Muscle of back (tissue), 11 donors: Measurements from ENCODE around the gene NTNG1. TPM values are rescaled to one million over a fixed set of nuclear protein-coding genes. Genes with fewer than 3 reads are reported as not detected.

Experiments
- DNase-seq, 3 donors: peaks; one replicate each; pipeline versions ENCODE4 v3.0.0 to v3.0.0-alpha.2; 2013
- polyA plus RNA-seq, 10 donors: library from polyadenylated mRNA; unstranded; fragments of 120-200 nt; gene quantifications; one replicate each; pipeline ENCODE4 v1.2.1, GENCODE V29; 2013; ENCODE audit not compliant: insufficient read length in 10 of 10

NTNG1 gene
- polyA plus RNA-seq, 10 donors: 6.4 to 18.1 (median 10.5) TPM

- DNase-seq: no peak
Observed at GRCh38 chr1:107327446-107327845, 186.6 kb downstream of the NTNG1 start.

DNA sequence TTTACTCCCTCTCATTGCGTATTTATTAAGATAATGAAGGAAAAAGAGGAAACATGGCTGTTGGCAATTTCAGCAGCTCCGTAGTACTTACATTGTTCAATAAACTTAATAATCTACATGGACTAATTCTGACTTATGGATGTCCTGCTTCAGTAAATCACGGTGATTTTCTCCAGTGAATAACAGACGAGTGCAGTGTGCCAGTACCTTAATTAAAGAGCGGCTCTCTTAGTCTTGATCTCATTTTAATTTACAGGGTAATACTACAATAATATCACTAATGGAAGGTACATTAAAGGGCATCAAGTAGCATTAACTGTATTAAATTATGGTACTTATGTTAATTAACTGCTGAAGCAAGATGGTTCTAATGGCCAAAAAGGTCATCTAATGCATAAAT is 187.2 kb downstream of the NTNG1 start:
- no peak for DNase-seq

- no peak for DNase-seq
Observed at GRCh38 chr1:107339775-107340174, 198.9 kb downstream of the NTNG1 start.

DNA sequence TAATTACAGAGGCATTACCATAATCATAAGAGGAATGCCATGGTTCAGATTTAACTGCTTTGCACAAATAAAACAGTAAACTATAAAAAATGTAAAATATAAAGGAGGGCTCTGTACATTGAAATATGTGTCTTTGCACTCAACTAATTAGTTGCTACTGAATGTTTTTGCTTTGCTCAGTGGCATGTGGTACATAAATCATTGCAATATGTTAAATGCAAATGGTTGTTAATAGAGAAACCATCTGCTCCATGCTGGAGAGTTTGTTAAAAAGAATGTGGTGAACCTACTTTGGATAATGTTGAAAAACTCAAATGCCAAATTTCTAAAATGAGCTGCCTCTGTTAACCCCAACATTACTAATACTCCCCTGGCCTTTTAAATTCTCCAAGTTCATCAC is 201.5 kb downstream of the NTNG1 start:
- no peak for DNase-seq

- no peak for DNase-seq
Observed at GRCh38 chr1:107342768-107343167, 201.9 kb downstream of the NTNG1 start.

DNA sequence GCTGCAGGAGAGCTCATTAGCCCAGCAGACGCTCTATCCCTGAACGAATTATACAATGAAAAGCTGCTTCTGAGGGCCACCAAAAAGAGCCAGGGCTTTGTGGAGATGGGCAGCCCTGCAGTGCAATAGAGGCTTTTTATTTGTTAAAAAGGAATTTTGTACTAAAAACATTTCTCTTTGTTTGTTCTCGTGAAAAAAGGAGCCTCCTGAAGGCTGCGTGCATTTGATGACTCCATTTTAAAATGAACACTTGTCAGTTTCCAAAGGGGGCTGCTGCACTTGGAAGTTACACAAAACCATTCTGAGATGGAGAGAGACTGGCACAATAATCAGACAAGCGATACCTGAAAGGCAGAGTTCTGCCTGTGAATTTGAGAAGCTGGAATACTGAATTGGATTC is 202.8 kb downstream of the NTNG1 start:
- DNase-seq: no peak

DNA sequence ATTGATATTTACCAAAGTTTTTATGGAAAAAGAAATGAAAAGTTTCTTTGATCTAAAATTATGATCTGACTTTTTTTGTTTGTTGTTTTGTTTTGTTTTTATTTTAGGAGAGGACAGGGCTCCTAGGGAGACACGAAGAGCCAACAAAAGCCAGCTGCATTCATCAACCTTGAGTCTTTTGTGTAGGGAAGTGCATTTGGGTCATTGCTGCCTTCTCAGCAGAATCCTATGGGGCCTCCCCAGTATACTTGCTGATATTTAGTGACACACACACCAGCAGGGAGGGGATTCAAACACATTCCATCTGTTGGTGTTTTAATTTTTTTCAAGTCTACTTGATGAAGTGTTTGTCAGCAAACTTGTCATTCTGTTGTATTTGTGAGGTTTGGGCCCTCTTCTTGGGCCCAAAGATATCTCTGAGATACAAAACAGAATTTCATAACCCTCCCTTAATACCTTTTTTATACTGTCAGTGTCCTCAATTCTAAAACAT is 203.5 kb downstream of the NTNG1 start:
- DNase-seq: no peak

DNA sequence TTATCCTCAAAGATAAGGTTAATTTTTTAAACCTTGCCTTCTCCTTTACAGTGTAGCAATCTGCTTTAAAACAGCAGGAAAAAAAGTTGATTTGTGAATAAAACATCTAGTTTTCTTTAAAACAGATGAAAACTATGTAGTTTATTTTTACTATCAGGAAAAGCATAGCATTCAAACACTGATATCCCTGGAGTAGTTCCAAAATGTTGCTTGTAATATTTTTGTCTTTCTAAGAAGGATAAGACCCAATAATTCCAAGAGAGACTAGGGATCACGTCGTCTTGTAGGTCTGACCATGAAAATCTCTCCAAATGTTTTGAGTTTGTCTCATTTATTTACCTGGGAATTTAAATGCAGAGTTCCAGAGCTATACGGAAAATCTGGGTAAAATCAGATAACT is 204.0 kb downstream of the NTNG1 start:
- no peak for DNase-seq

DNA sequence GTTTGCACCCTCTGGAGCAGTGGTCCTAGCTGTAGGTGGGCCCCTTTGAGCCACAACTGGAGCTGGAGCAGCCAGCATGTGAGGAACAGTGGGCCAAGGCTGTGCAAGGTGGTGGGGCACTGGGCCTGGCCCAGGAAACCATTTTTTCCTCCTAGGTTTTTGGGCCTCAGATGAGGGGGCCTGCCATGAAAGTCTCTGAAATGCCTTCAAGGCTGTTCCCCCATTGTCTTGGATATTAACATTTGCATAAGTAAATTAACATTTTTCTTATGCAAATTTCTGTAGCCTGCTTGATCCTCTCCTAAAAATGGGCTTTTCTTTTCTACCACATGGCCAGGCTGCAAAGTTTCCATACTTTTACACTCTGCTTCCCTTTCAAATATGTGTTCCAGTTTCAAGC is 212.0 kb downstream of the NTNG1 start:
- no peak for DNase-seq

DNA sequence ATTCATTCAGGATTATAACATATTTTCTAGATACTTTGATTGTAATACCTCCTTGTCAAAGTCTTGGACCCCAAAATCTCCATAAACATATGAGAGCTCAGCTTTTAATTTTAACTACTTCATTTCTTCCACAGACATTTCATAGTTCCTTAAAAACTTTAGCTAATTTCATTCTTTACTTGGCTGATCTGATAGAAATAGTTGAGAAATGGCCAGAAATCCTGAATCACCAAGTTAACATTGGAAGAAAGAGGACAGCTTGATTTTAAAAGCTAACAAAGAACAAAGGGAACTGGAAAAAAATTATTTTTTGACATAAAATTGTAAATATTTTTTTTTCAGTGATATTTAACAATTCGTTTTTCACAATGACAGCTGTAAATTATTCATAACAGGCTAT is 216.5 kb downstream of the NTNG1 start:
- peak in 1 of 3 donors; percentile 31 for DNase-seq

DNA sequence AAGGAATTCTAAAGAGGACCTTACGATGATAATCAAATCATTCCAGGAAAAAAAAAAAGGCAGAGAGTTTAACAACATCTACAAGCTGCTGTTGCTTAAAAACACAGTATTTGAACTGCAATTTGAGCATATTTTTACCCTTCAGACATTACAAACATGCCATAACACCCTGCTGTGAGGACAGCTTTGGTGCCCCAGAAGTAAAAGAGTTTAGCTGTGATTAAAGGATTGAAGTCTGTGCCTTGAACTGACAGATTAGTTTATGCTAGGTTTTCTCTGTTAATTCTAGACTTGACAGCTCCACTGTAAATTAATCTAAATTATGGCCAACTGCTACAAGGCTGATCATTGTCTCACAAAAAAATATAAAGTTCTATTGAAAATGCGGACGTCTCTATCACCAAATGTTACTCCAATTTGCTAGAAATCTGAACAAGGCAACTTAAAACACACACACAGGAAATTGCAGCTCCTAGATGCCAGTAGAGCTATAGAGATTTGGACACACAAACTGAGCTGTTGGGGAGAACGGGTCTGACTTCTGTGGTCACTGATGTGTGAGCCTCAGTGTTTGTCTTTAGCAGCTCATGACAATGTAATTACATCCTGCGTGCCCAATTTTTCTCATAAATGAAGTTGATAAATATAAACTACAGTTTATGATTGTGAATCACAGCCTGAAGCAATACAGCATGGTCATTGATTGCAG is 217.9 kb downstream of the NTNG1 start:
- DNase-seq: no peak

DNA sequence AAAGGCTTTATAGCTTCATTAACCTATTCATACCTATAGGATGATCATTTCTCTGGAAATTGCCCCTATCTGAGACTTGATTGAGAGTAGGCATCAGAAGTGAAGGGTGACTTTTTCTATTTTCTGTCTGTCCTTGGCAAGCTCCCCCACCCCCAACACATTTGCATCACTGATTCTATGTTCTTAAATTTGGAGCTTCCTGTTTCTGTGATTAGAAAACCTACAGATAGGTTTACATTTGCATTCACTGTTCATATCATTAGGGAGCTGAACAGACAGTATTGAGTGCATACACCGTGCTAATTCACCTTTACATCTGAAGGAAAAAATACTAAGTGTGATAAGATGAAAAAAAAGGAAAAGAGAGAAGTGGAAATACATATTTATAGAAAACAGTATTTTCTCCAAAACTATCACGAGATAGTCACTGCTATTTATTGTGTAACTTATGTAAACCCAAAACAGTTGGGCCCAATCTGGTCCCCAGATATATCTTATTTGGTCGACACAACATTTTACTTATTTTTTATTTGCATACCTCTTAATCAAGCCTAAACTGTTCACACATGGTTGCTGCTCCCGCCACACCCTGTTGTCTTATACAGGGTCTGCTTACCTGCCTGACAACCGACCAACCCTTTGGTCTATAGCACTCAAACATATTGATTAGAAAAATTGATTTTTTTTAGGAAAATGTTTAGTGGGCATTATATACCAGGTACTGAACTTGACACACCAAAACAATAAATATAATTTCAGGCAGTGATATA is 218.8 kb downstream of the NTNG1 start:
- no peak for DNase-seq

DNA sequence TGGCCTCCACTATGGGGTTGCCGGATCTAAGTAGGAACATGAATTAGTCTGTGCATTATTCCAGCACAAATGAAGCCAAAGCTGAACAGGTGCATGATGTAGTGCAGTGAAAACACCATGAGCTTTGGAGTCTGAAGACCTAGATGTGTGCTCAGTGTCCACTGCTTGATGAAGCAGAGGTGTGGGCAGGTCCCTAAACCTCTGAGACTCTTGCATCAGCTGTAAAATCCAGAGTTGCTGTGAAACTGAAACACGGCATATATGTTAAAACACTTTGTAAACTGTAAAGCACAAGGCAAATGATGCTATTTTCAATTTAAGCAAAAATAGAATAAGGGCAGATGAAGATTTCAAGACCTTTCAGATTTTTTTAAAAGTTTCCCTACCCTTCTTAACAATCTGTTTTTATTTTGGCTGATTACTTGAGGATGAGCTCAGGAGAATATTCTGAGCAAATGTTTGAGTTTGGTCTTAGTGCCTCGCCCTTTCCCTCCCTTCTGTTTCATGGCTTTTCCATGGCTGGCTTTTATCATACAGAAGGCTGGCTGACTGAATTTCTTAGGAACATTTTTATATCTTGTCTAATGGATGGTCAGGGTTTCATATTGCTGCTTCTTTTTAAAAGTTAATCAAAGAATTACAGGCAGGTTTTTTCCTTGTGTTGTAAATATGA is 221.8 kb downstream of the NTNG1 start:
- DNase-seq: no peak

GRCh38 chr1:107363154-107363553 is 222.3 kb downstream of the NTNG1 start:
- no peak for DNase-seq

- no peak for DNase-seq
Observed at GRCh38 chr1:107365527-107366240, 224.8 kb downstream of the NTNG1 start.

- DNase-seq: no peak
Observed at GRCh38 chr1:107378426-107378825, 237.6 kb downstream of the NTNG1 start.

GRCh38 chr1:107378866-107379265 is 238.0 kb downstream of the NTNG1 start:
- DNase-seq: no peak

DNA sequence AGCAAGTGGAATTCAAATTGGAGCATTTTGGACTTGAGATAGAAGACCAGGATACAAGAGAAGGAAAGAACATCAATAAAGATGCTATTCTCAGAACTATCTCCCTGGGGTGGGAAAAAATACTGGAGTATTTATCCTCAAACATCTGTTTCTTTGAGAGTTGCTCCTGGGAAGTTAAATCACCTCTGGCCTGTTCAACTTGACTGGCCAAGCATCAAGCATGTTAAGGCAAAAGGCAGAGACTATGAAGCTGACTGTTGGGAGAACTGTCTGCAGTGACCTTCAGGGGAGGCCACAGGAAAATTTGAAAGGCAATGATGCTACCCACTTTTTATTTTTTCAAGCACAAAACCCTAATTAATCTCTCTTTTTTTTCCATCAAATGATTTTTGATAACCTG is 239.0 kb downstream of the NTNG1 start:
- DNase-seq: no peak

DNA sequence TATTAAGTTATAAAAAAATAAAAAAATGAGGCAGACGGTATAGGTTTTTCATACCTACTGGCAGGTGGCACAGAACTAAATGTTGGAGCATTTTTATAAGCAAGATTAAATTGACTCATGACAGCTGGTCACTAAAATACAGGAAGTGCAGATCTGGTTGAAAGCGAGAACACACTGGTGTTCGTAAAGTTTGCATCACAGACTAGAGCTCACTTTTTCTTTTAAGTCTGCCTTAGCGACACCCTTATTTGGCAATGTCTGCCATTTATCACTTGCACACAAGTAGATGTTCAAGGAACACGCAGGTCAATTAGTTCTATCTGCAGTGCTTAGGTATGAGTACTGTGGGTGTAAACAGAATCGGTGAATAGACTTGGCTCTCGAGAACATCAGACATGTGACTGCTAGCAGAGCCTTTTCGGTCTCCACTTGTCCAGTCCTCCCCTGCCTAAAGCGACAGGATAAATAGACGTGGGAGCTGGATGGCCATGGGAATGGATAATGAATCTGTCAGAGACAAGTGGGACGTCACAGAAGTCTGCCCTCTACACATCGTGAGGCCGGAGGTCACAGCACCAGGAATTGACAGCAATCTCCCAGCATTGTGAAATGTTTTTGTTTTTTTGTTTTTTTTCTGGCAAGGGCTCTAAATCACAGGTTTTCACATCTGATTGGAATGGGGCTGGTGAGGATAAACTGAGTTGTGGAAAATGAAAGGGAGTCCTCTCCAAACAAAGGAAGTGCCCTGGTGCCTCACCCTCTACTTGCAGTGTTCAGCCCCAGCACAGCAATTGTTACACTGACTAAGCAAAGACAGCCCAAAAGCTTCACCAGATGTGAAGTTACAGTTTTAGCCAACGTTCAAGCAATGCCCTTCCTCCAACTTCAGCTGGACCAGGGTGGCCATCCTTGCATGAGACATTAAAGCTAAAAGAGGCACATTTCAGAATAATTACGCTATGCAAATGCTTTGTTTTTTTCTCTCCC is 248.9 kb downstream of the NTNG1 start:
- DNase-seq: no peak

DNA sequence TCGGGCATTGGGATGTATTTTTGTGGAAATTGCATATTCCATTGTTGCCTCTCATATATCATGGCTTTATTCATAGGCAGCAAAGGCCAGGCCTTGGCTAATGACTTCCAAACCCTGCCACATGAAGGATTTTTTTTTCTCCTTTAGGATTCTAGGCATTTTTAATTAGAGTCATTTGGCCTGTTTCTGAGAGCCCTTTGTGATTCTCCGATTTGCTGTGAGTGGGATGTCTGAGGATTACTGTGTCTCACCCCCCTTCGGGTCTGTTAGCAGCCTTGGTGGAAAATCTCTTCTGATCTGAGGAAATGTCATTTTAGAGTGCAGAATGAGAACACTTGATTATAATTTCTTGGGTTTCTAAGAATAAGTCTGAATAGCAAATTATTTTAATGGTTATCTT is 253.5 kb downstream of the NTNG1 start:
- no peak for DNase-seq

DNA sequence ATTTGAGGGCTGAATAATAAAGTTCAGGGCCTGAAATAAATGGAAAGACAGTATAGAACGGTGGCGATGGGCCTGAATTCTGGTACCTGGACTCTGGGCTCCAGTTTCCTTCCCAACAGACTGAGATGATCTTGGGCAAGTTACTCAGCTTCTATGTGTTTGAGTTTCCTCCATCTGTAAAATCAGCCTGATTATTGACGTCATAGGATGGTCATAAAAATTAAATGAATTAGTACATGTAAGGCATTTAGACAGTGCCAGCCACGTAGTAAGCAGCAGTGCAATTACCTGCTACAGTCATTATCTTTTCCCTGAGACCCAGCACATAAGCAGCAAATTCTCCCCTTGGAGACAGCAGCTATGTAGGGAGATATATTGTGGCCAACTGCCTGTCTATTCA is 260.9 kb downstream of the NTNG1 start:
- no peak for DNase-seq
